Stomach (tissue), 9 donors: ENCODE data around the gene DCAF8. TPM values are rescaled to one million over a fixed set of nuclear protein-coding genes. Genes with fewer than 3 reads are reported as not detected.

Experiments used
- DNase-seq, 2 donors: peaks; one replicate each; pipeline versions ENCODE4 v3.0.0 to v3.0.0-alpha.2; 2013 to 2019
- H3K27ac ChIP-seq, 5 donors: fragments of 200-600 bp in 4 of 5; sonication (generic) in 4 of 5; one replicate each; pipeline ENCODE4 v1.5.1; 2013 to 2019; ENCODE audit warnings: mild to moderate bottlenecking in 1 of 5, moderate library complexity in 1 of 5
- H3K27me3 ChIP-seq, 3 donors: fragments of 200-600 bp; sonication (generic); one replicate each; pipeline ENCODE4 v1.5.1; 2017 to 2019; ENCODE audit warnings: mixed run types in 1 of 3
- H3K36me3 ChIP-seq, 4 donors: fragments of 200-600 bp; sonication (generic); 1 replicate in 3 of 4; 2 replicates in 1 of 4; pipeline ENCODE4 v1.5.1; 2016 to 2019
- H3K4me1 ChIP-seq, 4 donors: fragments of 200-600 bp; sonication (generic); one replicate each; pipeline ENCODE4 v1.5.1; 2016 to 2019
- H3K4me3 ChIP-seq, 4 donors: fragments of 200-600 bp; sonication (generic) in 3 of 4; one replicate each; pipeline ENCODE4 v1.5.1; 2016 to 2019; ENCODE audit warnings: mild to moderate bottlenecking in 1 of 4
- H3K9me3 ChIP-seq, 4 donors: fragments of 200-600 bp; sonication (generic); one replicate each; pipeline ENCODE4 v1.5.1; 2016 to 2019
- EP300 ChIP-seq: sonication (generic); formaldehyde crosslinking; IDR thresholded peaks from one replicate; pipeline ENCODE4 v1.6.1; 2017; ENCODE audit warnings: antibody characterized with exemption
- POLR2A ChIP-seq, 4 donors: fragments of 450-650 bp; IDR thresholded peaks; one replicate each; pipeline ENCODE4 v1.6.1; 2016; ENCODE audit warnings: antibody characterized with exemption in 4 of 4, control low read depth in 2 of 4, mild to moderate bottlenecking in 1 of 4, moderate library complexity in 1 of 4
- POLR2AphosphoS5 ChIP-seq, 3 donors: sonication (generic); formaldehyde crosslinking; IDR thresholded peaks; one replicate each; pipeline ENCODE4 v1.6.1; 2016; ENCODE audit warnings: antibody characterized with exemption in 3 of 3
- WGBS, 5 donors: extraction: QIAGEN DNeasy Blood & Tissue Kit in 3 of 5; methylation state at CpG; one replicate each; pipeline versions ENCODE4 v1.1.5 to v1.1.7; 2013 to 2018; 5-methylcytosine and 5-hydroxymethylcytosine counted together
- intact Hi-C: fragments of 100-400 bp; cut with DNase I; formaldehyde crosslinking; loops from one replicate; pipeline ENCODE4 v1.15.1; 2023; ENCODE audit warnings: low total_unique reads
- polyA plus RNA-seq, 3 donors: library from polyadenylated mRNA; stranded (reverse); fragments of 200-250 nt; gene quantifications; one replicate each; pipeline ENCODE4 v1.2.3, GENCODE V29; 2013
- total RNA-seq, 5 donors: library from RNA; depleted of rRNA; stranded (reverse); fragments of >200 nt; gene quantifications; one replicate each; pipeline versions ENCODE4 v1.1.0 to v1.2.3, GENCODE V29; 2014 to 2016
- TF ChIP-seq, protein P1 (sequence below), 7 experiments: fragments of 450-650 bp in 4 of 7; fragments of 200-600 bp in 3 of 7; sonication (generic) in 3 of 7; IDR thresholded peaks; one replicate each; pipeline ENCODE4 v1.5.1; 2016 to 2019; ENCODE audit warnings: antibody characterized with exemption in 7 of 7, control low read depth in 2 of 7, mild to moderate bottlenecking in 1 of 7
- donor health status: healthy with polysubstance abuse.
- donor health status: Bipolar disorder and iron deficiency.
- donor health status: healthy.

Gene DCAF8
- total and polyA plus RNA-seq, 8 donors = 39.4 to 267 (median 86.4) TPM

- DNase-seq = no peak
- Histone ChIP-seq H3K4me1 (no peaks in the 10 kb centered on the region), H3K9me3 (no peaks in the 10 kb centered on the region), H3K27me3 (peaks cover 0 to 19% (median 0%) of the 10 kb centered on the region in 3 donors), H3K4me3 (no peak overlapping the region), H3K27ac (no peak overlapping the region), H3K36me3 (no peaks in the 10 kb centered on the region)
- 82 to 87% (median 83%) methylated on average over 13 of the region's 13 CpGs for WGBS, 5 donors
- intact Hi-C loops = no loop called here
- TF ChIP-seq POLR2A (IDR thresholded peaks at IDR 0.05) = no peak
- TF ChIP-seq, protein P1, sequence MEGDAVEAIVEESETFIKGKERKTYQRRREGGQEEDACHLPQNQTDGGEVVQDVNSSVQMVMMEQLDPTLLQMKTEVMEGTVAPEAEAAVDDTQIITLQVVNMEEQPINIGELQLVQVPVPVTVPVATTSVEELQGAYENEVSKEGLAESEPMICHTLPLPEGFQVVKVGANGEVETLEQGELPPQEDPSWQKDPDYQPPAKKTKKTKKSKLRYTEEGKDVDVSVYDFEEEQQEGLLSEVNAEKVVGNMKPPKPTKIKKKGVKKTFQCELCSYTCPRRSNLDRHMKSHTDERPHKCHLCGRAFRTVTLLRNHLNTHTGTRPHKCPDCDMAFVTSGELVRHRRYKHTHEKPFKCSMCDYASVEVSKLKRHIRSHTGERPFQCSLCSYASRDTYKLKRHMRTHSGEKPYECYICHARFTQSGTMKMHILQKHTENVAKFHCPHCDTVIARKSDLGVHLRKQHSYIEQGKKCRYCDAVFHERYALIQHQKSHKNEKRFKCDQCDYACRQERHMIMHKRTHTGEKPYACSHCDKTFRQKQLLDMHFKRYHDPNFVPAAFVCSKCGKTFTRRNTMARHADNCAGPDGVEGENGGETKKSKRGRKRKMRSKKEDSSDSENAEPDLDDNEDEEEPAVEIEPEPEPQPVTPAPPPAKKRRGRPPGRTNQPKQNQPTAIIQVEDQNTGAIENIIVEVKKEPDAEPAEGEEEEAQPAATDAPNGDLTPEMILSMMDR (IDR thresholded peaks at IDR 0.05) = no peak
These were observed 93.6 kb downstream of the DCAF8 start for GRCh38 chr1:160168609-160169369.

- Histone ChIP-seq H3K4me3 (no peak overlapping the region), H3K27me3 (peaks cover 0 to 19% (median 0%) of the 10 kb centered on the region in 3 donors), H3K9me3 (no peaks in the 10 kb centered on the region), H3K36me3 (no peaks in the 10 kb centered on the region), H3K4me1 (no peaks in the 10 kb centered on the region), H3K27ac (no peak overlapping the region)
- DNase-seq = peak in 1 of 2 donors; percentile 38
- intact Hi-C loops = no loop called here
- TF ChIP-seq POLR2A (IDR thresholded peaks at IDR 0.05) (no peak), EP300 (no peak), POLR2AphosphoS5 (IDR thresholded peaks at IDR 0.05) (no peak)
- TF ChIP-seq, protein P1 (IDR thresholded peaks at IDR 0.05) = no peak
- 64 to 77% (median 69%) methylated on average over 5 of the region's 5 CpGs for WGBS, 5 donors
These were observed 94.3 kb downstream of the DCAF8 start for GRCh38 chr1:160168016-160168415.

DNA sequence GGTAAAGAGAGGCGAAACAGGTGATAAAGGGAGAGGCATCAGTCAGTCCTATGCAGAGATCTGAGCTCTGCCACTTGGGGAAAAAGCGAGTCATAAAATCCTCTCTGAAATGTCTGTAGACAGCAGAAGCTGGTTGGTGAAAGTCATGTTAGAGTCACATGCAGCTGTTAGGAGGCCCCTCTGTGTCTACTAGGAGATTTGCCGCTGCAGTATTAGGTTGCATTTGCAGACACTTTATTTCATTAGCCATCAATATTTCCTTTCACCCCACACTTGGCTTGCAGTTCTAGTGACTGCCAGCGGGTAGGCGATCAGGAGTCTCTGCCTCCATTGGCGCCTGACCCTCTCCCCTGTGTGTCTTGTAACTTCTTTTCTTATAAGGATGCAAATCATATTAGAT is 94.8 kb downstream of the DCAF8 start:
- Histone ChIP-seq H3K27ac (no peak overlapping the region), H3K27me3 (peaks cover 0 to 19% (median 0%) of the 10 kb centered on the region in 3 donors), H3K4me1 (no peaks in the 10 kb centered on the region), H3K9me3 (no peaks in the 10 kb centered on the region), H3K4me3 (no peak overlapping the region), H3K36me3 (no peaks in the 10 kb centered on the region)
- DNase-seq = no peak
- intact Hi-C loops = no loop called here
- 86 to 94% (median 88%) methylated on average over 6 of the region's 6 CpGs for WGBS, 5 donors
- TF ChIP-seq EP300 (no peak), POLR2AphosphoS5 (IDR thresholded peaks at IDR 0.05) (no peak), POLR2A (IDR thresholded peaks at IDR 0.05) (no peak)
- TF ChIP-seq, protein P1 (IDR thresholded peaks at IDR 0.05) = no peak

DNA sequence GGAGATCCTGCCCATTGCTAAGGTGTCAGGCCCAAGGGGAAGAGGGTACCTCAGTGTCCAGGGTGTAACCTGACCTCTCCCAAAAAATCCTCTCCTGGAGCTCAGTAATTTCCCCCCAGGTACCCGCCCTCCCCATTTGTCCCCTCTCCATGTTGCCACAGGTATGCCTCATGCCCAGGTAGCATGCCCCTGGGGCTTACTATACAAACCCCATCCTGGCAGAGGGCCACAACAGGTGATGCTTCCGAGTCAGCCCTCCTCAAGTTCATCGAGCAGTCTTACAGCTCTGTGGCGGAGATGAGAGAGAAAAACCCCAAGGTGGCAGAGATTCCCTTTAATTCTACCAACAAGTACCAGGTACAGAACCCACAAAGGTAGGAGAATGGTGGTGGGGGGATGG is 95.3 kb downstream of the DCAF8 start:
- whole genome bisulfite sequencing, 5 donors = 74 to 86% (median 83%) methylated on average over 4 of the region's 4 CpGs
- intact Hi-C loops = no loop called here
- Histone ChIP-seq H3K36me3 (no peaks in the 10 kb centered on the region), H3K4me1 (no peaks in the 10 kb centered on the region), H3K27me3 (peaks cover 0 to 19% (median 0%) of the 10 kb centered on the region in 3 donors), H3K27ac (no peak overlapping the region), H3K9me3 (no peaks in the 10 kb centered on the region), H3K4me3 (no peak overlapping the region)
- DNase-seq = no peak
- TF ChIP-seq EP300 = no peak
- TF ChIP-seq POLR2AphosphoS5 (IDR thresholded peaks at IDR 0.05) = no peak
- TF ChIP-seq POLR2A (IDR thresholded peaks at IDR 0.05) = no peak
- TF ChIP-seq, protein P1 (IDR thresholded peaks at IDR 0.05) = no peak
